ENCODE results near the gene STK38. TPM values are rescaled to one million over a fixed set of nuclear protein-coding genes. Genes with fewer than 3 reads are reported as not detected.

Gene STK38
- total RNA-seq, 2 experiments from 2014 or later, result 47.0 to 48.4 TPM

DNA sequence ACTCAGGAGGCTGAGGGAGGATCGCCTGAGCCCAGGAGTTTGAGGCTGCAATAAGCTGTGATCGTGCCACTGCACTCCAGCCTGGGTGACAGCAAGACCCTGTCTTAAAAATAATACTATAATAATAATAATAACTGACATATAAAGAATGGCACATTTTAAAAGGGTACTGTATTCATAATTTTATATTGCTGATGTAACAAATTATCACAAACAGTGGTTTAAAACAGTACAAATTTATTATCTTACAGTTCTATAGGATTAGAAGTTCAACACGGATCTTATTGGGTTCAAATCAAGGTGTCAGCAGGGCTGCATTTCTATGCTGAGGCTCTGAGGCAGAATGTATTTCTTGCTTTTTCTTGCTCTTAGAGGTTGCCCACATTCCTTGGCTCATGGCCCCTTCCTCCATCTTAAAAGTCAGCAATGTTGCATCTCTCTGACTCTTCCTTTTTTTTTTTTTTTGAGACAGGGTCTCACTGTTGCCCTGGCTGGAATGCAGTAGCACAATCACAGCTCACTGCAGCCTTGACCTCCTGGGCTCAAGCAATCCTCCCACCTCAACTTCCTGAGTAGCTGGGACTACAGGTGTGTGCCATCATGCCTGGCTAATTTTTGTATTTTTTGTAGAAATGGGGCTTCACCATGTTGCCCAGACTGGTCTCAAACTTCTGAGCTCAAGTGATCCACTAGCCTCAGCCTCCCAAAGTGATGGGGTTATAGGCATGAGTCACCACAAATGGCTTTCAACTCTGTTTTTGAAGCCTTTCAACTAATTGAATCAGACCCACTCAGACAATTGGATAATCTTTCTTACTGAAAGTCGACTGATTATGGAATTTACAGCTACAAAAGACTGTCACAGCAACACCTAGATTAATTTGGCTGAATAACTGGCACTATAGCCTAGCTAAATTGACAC lies 24.1 kb upstream of the STK38 start:
- intact Hi-C loops (cut with DNase I, micrococcal nuclease), result no loop called here
- Histone ChIP-seq H3K4me1 (ENCODE audit: insufficient read depth, low read length) (no peaks in the 10 kb centered on the region), H3K27ac (ENCODE audit: low read depth in 1 of 2, low read length in 2 of 2) (no peak overlapping the region), H3K4me3 (ENCODE audit: low read length) (no peak overlapping the region), H3K9me3 (ENCODE audit: control insufficient read depth in 1 of 2, insufficient read depth in 1 of 2, low read length in 2 of 2) (no peaks in the 10 kb centered on the region), H3K36me3 (ENCODE audit: insufficient read depth, low read length) (no peaks in the 10 kb centered on the region), H3K27me3 (ENCODE audit: control insufficient read depth in 1 of 2, insufficient read depth in 2 of 2, low read length in 2 of 2) (no peaks in the 10 kb centered on the region)
- no peaks in the 10 kb centered on the region for H3K27me3 Mint-ChIP-seq
- no peaks in the 10 kb centered on the region for H3K9me3 Mint-ChIP-seq
- no peaks in the 10 kb centered on the region for H3K36me3 Mint-ChIP-seq (ENCODE audit: low read depth)
- no peak overlapping the region for H3K4me3 Mint-ChIP-seq
- no peaks in the 10 kb centered on the region for H3K4me1 Mint-ChIP-seq (ENCODE audit: low read depth)
- ATAC-seq (ENCODE audit: poor library complexity) (no peak), DNase-seq (no peak)
- TF ChIP-seq, protein P1, sequence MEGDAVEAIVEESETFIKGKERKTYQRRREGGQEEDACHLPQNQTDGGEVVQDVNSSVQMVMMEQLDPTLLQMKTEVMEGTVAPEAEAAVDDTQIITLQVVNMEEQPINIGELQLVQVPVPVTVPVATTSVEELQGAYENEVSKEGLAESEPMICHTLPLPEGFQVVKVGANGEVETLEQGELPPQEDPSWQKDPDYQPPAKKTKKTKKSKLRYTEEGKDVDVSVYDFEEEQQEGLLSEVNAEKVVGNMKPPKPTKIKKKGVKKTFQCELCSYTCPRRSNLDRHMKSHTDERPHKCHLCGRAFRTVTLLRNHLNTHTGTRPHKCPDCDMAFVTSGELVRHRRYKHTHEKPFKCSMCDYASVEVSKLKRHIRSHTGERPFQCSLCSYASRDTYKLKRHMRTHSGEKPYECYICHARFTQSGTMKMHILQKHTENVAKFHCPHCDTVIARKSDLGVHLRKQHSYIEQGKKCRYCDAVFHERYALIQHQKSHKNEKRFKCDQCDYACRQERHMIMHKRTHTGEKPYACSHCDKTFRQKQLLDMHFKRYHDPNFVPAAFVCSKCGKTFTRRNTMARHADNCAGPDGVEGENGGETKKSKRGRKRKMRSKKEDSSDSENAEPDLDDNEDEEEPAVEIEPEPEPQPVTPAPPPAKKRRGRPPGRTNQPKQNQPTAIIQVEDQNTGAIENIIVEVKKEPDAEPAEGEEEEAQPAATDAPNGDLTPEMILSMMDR (IDR thresholded peaks at IDR 0.05), result no peak
- ChIA-PET POLR2A (no interaction called here), CTCF (interaction anchor here (0.6 to 1.0 kb wide), 2 partner anchors 18 to 148 kb away, joined by 3 read pairs; no protein-coding TSS in a partner anchor)
- H3K27ac Mint-ChIP-seq, result no peak overlapping the region

- Mint-ChIP-seq H3K4me1 (ENCODE audit: low read depth) (no peaks in the 10 kb centered on the region), H3K27ac (no peak overlapping the region), H3K9me3 (no peaks in the 10 kb centered on the region), H3K4me3 (no peak overlapping the region), H3K27me3 (no peaks in the 10 kb centered on the region), H3K36me3 (ENCODE audit: low read depth) (no peaks in the 10 kb centered on the region)
- CTCF ChIA-PET, result interaction anchor here (1.0 kb wide), 1 partner anchor 147 kb away, joined by 3 read pairs; no protein-coding TSS in a partner anchor
- intact Hi-C loops (cut with DNase I, micrococcal nuclease), result no loop called here
- H3K27me3 ChIP-seq (ENCODE audit: control insufficient read depth in 1 of 2, insufficient read depth in 2 of 2, low read length in 2 of 2), result no peaks in the 10 kb centered on the region
- H3K4me3 ChIP-seq (ENCODE audit: low read length), result no peak overlapping the region
- no peak for ATAC-seq (ENCODE audit: poor library complexity)
- DNase-seq, result no peak
- no peaks in the 10 kb centered on the region for H3K36me3 ChIP-seq (ENCODE audit: insufficient read depth, low read length)
- POLR2A ChIA-PET, result interaction anchor here (0.6 kb wide), 1 partner anchor 26 kb away, joined by 3 read pairs; no protein-coding TSS in a partner anchor
- H3K4me1 ChIP-seq (ENCODE audit: insufficient read depth, low read length), result no peaks in the 10 kb centered on the region
- no peaks in the 10 kb centered on the region for H3K9me3 ChIP-seq (ENCODE audit: control insufficient read depth in 1 of 2, insufficient read depth in 1 of 2, low read length in 2 of 2)
- TF ChIP-seq, protein P1 (IDR thresholded peaks at IDR 0.05), result no peak
- no peak overlapping the region for H3K27ac ChIP-seq (ENCODE audit: low read depth in 1 of 2, low read length in 2 of 2)
Measured at GRCh38 chr6:36570264-36570663, 23.0 kb upstream of the STK38 start.

DNA sequence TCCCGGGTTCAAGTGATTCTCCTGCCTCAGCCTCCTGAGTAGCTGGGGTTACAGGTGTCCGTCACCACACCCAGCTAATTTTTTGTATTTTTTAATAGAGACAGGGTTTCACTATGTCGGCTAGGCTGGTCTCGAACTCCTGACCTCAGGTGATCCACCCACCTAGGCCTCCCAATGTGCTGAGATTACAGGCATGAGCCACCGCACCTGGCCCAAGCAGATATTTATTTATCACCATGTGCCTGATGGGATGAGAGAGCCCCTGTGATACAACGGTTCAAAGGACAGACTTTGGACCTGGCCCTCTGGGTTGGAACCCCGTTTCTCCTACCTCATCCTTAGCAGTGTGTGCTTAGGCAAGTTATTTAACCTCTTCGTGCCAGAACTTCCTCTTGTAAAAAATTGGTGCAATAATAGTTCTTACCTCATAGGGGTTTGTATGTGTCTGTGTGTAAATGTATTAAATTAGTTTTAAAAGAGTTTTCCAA lies 19.2 kb upstream of the STK38 start:
- Mint-ChIP-seq H3K4me1 (ENCODE audit: low read depth) (no peaks in the 10 kb centered on the region), H3K4me3 (no peak overlapping the region), H3K27me3 (no peaks in the 10 kb centered on the region), H3K27ac (no peak overlapping the region), H3K9me3 (no peaks in the 10 kb centered on the region), H3K36me3 (ENCODE audit: low read depth) (no peaks in the 10 kb centered on the region)
- intact Hi-C loops (cut with DNase I, micrococcal nuclease), result no loop called here
- H3K36me3 ChIP-seq (ENCODE audit: insufficient read depth, low read length), result no peaks in the 10 kb centered on the region
- no peaks in the 10 kb centered on the region for H3K9me3 ChIP-seq (ENCODE audit: control insufficient read depth in 1 of 2, insufficient read depth in 1 of 2, low read length in 2 of 2)
- ChIA-PET CTCF (no interaction called here), POLR2A (no interaction called here)
- H3K4me3 ChIP-seq (ENCODE audit: low read length), result no peak overlapping the region
- H3K27me3 ChIP-seq (ENCODE audit: control insufficient read depth in 1 of 2, insufficient read depth in 2 of 2, low read length in 2 of 2), result no peaks in the 10 kb centered on the region
- no peak for ATAC-seq (ENCODE audit: poor library complexity)
- H3K27ac ChIP-seq (ENCODE audit: low read depth in 1 of 2, low read length in 2 of 2), result no peak overlapping the region
- H3K4me1 ChIP-seq (ENCODE audit: insufficient read depth, low read length), result no peaks in the 10 kb centered on the region
- TF ChIP-seq, protein P1 (IDR thresholded peaks at IDR 0.05), result no peak
- no peak for DNase-seq

Data from CD4-positive, alpha-beta T cell (primary cell).